Smooth muscle cell (in vitro differentiated cells): ENCODE results near the gene SLC22A17. TPM values are rescaled to one million over a fixed set of nuclear protein-coding genes. Genes with fewer than 3 reads are reported as not detected.
A peak's percentile ranks its signal among the peaks of the same experiment; 100 is the strongest.

Experiments
- DNase-seq: peaks from one replicate; lab custom pipeline; 2025; ENCODE audit not compliant: unreplicated experiment; lab: John Stamatoyannopoulos, UW
- H2AFZ ChIP-seq: fragments of 200-600 bp; sonication (generic); 2 replicates; pipeline ENCODE4 v1.6.0; 2016; ENCODE audit warnings: antibody characterized with exemption, low read depth, mild to moderate bottlenecking
- H3F3A ChIP-seq: fragments of 200-600 bp; sonication (generic); 2 replicates; pipeline ENCODE4 v1.6.0; 2017; ENCODE audit warnings: antibody characterized with exemption, low read depth
- H3K27ac ChIP-seq: fragments of 200-600 bp; sonication (generic); 2 replicates; pipeline ENCODE4 v1.5.1; 2016; ENCODE audit warnings: low read depth, mild to moderate bottlenecking
- H3K27me3 ChIP-seq: fragments of 200-600 bp; sonication (generic); 2 replicates; pipeline ENCODE4 v1.6.1; 2016; ENCODE audit warnings: low read depth, mild to moderate bottlenecking
- H3K36me3 ChIP-seq: fragments of 200-600 bp; sonication (generic); 2 replicates; pipeline ENCODE4 v1.5.1; 2016; ENCODE audit warnings: low read depth
- H3K4me1 ChIP-seq: fragments of 200-600 bp; sonication (generic); 2 replicates; pipeline ENCODE4 v1.5.1; 2016; ENCODE audit warnings: low read depth
- H3K4me2 ChIP-seq: fragments of 200-600 bp; sonication (generic); 2 replicates; pipeline ENCODE4 v1.6.0; 2016; ENCODE audit warnings: mild to moderate bottlenecking
- H3K4me3 ChIP-seq: fragments of 200-600 bp; sonication (generic); 2 replicates; pipeline ENCODE4 v1.5.1; 2016; ENCODE audit warnings: mild to moderate bottlenecking
- H3K79me2 ChIP-seq: fragments of 200-600 bp; sonication (generic); 2 replicates; pipeline ENCODE4 v1.6.0; 2016; ENCODE audit warnings: low read depth, mild to moderate bottlenecking
- H3K9ac ChIP-seq: fragments of 200-600 bp; sonication (generic); 2 replicates; pipeline ENCODE4 v1.6.0; 2016; ENCODE audit warnings: low read depth
- H3K9me3 ChIP-seq: fragments of 200-600 bp; sonication (generic); replicated peaks from 2 replicates; pipeline ENCODE4 v1.5.1; 2016; ENCODE audit warnings: low read depth
- H4K20me1 ChIP-seq: fragments of 200-600 bp; sonication (generic); 2 replicates; pipeline ENCODE4 v1.6.0; 2016; ENCODE audit warnings: low read depth
- WGBS: methylation state at CpG from one replicate; pipeline ENCODE4 v1.1.7; 2016; ENCODE audit warnings: low lambda C conversion rate; 5-methylcytosine and 5-hydroxymethylcytosine counted together
- polyA plus RNA-seq: library from polyadenylated mRNA; unstranded; fragments of >200 nt; fragmentation: Nextera tagmentation; extraction: Ambion mirVana; gene quantifications from 2 replicates; pipeline ENCODE4 v1.2.1, GENCODE V29; 2016
- total RNA-seq: library from RNA; depleted of rRNA; stranded (reverse); fragments of >200 nt; gene quantifications from 2 replicates; pipeline ENCODE4 v1.2.3, GENCODE V29; 2014
- TF ChIP-seq, protein P1 (sequence below): fragments of 200-600 bp; sonication (generic); IDR thresholded peaks from 2 replicates; pipeline ENCODE4 v1.5.1; 2017; ENCODE audit warnings: borderline replicate concordance, mild to moderate bottlenecking, antibody characterized with exemption; ENCODE audit not compliant: insufficient read depth, poor library complexity, severe bottlenecking

SLC22A17 gene
- total and polyA plus RNA-seq, 2 experiments from 2014 or later, result 81.0 to 127 TPM

DNA sequence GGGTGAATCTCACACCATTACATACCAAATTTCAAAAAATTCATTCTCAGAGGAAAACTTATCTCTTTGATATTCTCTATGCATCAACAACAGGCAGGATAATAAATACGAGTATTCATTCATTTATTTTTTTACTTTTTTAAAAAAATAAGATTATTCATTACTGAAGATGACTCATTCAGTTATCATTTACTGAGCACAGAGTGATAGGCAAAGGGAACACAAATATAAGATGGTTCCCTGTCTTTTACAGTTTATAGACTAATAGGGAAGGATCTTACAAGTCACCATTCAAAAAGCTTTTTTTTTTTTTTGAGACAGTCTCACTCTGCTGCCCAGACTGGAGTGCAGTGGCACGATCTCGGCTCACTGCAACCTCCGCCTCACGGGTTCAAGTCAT is 36.4 kb downstream of the SLC22A17 start:
- peaks cover 10% of the 10 kb centered on the region for H4K20me1 ChIP-seq
- 97% methylated on average over 5 of the region's 5 CpGs for WGBS
- no peak overlapping the region for H3K27ac ChIP-seq
- no peaks in the 10 kb centered on the region for H3K27me3 ChIP-seq
- H3K9me3 ChIP-seq, result no peaks in the 10 kb centered on the region
- H3K79me2 ChIP-seq, result peaks cover 17% of the 10 kb centered on the region
- H3K4me1 ChIP-seq, result peaks cover 6% of the 10 kb centered on the region
- H3K4me2 ChIP-seq, result no peak overlapping the region
- H3K4me3 ChIP-seq, result no peak overlapping the region
- TF ChIP-seq, protein P1, sequence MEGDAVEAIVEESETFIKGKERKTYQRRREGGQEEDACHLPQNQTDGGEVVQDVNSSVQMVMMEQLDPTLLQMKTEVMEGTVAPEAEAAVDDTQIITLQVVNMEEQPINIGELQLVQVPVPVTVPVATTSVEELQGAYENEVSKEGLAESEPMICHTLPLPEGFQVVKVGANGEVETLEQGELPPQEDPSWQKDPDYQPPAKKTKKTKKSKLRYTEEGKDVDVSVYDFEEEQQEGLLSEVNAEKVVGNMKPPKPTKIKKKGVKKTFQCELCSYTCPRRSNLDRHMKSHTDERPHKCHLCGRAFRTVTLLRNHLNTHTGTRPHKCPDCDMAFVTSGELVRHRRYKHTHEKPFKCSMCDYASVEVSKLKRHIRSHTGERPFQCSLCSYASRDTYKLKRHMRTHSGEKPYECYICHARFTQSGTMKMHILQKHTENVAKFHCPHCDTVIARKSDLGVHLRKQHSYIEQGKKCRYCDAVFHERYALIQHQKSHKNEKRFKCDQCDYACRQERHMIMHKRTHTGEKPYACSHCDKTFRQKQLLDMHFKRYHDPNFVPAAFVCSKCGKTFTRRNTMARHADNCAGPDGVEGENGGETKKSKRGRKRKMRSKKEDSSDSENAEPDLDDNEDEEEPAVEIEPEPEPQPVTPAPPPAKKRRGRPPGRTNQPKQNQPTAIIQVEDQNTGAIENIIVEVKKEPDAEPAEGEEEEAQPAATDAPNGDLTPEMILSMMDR, result no peak
- peaks cover 3% of the 10 kb centered on the region for H3K36me3 ChIP-seq
- no peak overlapping the region for H2AFZ ChIP-seq
- DNase-seq, result no peak
- H3F3A ChIP-seq, result peaks cover 26% of the 10 kb centered on the region
- no peak overlapping the region for H3K9ac ChIP-seq

DNA sequence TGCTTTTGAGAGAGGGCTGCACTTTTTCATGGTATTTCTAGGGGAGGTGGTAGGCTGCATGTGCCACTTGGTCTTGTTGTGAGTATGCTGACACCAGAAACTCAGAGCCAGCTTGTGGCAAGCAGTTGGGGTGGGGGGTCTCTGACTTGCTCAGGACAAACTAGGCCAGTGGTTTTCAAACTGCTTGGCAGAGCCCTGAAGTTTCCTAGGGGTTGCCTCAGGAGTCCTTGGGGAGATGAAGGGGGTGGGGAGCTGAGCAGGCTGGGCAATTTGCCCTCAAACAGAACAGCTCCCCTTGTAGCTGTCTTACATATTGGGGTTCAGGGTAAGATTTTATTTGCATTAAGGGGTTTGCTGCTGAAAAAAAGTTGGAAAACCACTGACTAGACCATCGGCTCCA is 42.1 kb downstream of the SLC22A17 start:
- no peak overlapping the region for H2AFZ ChIP-seq
- H3K9me3 ChIP-seq, result no peaks in the 10 kb centered on the region
- DNase-seq, result no peak
- no peak overlapping the region for H3K4me2 ChIP-seq
- peaks cover 56% of the 10 kb centered on the region for H3K79me2 ChIP-seq
- H3K27me3 ChIP-seq, result no peaks in the 10 kb centered on the region
- peaks cover 16% of the 10 kb centered on the region for H3K4me1 ChIP-seq
- peaks cover 46% of the 10 kb centered on the region for H4K20me1 ChIP-seq
- TF ChIP-seq, protein P1, result no peak
- H3K27ac ChIP-seq, result no peak overlapping the region
- peaks cover 4% of the 10 kb centered on the region for H3F3A ChIP-seq
- no peaks in the 10 kb centered on the region for H3K36me3 ChIP-seq
- no peak overlapping the region for H3K9ac ChIP-seq
- H3K4me3 ChIP-seq, result no peak overlapping the region
- 100% methylated on average over 1 of the region's 1 CpG for WGBS

DNA sequence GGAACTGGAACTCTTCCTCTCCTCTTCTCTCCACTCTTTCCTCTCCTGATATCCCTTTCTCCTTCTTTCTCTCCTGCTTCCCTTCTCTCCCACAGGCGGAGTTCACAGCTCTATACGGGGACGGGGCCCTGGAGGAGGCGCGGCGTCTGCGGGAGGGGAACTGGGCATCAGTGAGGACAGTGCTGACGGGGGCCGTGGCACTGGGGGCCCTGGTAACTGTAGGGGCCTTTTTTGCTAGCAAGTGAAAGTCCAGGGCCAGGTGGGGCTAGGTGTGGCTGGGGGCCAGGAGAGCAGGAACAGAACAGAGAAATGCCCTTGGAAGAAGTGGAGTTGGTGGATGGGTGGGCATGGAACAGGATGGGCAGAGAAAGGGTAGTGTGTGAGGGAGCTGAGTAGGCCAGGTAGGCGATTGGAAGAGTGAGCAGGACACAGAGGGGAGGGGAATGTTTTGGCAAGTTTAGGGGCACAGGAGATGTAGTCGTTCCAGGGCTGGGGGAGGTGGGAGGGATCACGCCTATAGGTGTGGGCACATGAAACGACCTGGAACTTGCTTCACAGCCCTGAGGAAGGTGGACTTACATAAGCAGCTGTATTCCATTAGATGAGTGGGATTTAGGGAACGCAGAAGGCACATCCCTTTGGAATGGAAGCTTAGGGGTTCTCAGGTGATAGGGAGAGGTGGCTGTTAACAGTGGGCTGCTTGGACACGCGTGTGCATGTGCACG is 43.8 kb downstream of the SLC22A17 start:
- Histone ChIP-seq H4K20me1 (peaks cover 46% of the 10 kb centered on the region), H3K4me1 (peaks cover 16% of the 10 kb centered on the region), H3K27ac (no peak overlapping the region), H3K4me3 (no peak overlapping the region), H3F3A (peaks cover 6% of the 10 kb centered on the region), H3K9ac (no peak overlapping the region), H3K4me2 (peak overlapping the region; percentile 99), H3K36me3 (no peaks in the 10 kb centered on the region), H3K27me3 (no peaks in the 10 kb centered on the region), H3K79me2 (peaks cover 56% of the 10 kb centered on the region), H2AFZ (no peak overlapping the region), H3K9me3 (no peaks in the 10 kb centered on the region)
- TF ChIP-seq, protein P1, result no peak
- no peak for DNase-seq
- WGBS, result 98% methylated on average over 17 of the region's 17 CpGs
